ENCODE data around the gene CRACR2A.

Gene CRACR2A

DNA sequence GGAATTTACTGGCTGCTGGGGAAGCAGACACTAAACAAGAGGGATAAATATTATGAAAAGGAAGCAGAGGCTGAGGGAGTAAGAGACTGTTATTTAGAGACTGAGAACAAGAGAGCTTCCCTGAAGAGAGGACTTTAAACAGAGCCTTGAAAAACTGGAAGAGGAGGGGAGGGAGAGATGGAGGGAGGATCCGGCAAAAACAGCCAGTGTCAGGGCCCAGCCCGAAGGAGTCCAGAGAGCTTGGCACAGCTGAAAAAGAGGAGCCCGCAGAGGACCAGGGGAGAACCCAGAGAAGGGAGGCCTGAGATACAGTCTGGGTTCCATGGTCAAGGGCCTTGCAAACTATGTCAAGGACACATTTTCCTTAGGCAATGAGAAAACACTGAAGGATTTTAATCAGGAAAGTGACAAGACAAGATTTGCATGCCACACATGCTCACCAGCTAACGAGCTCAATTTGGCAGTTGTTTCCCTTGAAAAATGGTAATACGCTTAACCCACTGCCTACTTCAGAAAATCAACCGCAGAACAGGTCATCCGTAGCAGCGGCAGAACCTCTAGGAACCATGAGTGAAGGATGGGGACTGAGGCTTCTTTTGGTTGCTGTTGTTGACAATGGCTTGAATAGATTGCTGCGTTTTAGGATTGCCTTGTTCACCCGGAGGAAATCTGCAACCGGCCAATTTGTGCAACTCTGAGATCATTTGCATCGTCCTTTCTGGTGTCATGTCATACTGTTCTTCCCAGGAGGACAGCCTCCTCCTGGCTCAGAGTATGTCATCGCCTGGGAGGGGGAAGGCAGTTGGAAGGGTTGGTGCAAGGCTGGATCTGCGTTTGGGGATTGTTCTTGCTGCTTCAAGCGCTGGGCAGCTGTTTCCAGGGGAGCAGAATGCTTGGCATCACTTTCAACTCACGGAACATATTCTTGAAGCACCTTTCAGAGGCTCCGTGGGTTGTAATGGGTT, 153.7 kb downstream of the CRACR2A start:
- DNase-seq: peak in 1 of 51 donors; percentile 33

DNA sequence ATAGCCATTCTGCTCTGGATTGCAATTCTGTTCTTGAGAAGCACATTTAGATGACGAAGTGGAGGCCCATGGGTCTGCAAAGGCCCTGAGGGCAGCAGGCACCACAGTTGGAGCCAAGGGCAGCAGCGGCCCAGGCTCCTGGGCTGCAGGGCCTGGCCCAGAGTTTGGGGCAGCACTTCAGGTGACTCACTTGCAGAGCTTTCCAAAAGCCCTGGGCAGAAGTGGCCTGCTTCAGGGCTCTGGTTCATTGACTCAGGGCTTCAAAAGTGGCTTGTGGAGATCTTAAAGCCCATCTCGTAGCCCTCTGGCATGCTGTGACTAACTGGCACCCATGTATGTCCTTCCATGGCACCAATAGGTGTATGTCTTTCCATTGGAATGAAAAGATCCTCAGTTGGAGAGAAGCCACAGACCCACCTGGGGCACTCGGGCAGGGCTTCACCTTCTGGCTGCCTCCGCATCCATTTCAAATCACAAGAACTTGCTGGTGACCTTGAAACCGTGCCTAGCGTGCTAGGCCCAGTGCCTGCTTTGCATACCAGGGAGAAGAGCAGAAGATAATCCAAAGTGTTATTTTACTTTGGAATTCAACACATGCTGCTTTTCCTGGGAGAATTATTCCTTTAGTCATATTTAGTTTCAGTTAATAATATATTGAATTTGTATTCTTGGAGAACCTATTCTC, 155.2 kb downstream of the CRACR2A start:
- no peak for DNase-seq

DNA sequence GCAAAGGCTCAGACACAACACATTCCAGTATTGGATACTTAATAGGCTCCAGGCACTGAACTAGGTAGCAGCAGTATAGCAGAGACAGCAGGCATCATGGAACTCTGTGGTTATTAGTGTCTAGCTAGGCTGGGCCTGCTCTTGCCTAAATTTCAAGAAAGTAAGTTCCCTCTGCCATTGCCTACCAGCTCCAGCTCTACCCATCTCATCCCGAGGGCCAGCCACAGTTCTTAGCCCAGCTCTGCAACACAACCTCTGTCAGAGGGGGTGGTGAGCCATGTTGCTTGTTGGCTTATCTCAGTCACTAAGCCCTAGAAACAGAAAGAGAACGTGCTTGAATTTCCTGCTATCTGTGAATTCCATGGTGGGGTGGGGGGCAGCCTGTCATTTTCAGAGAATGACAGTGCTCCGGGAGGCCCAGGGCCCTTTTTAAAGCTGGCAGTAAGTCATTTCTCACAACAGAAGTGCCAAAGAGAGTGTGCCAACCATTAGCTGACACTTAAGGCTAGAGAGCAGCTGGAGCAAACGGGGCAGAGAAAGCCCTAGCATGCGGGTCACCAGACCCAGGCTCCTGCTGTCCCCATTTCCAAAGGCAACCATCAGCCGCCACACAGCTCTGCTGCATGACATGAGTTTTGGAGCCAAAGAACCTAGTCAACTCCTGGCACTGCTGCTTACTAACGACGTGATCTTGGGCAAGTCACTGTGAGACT, 156.1 kb downstream of the CRACR2A start:
- no peak for DNase-seq

DNA sequence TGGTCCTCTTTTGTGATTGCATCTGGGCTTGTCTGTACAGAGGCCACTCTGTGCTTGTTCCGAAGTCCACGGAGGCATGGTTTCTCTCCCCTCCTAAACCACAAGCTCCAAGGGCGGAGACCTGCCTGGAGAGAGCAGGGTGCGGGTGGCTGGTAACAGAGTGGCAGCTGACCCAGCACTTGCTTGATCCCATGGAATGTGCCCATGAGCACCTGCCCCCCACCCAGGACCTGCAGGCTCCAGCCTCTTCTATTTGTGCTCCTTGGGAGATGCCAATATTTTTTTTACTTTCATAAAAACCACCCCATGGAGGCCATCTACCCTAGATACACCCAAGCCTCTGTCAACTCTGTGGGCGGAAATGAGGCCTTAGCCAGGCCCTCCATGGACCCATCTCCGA, 157.2 kb downstream of the CRACR2A start:
- no peak for DNase-seq

DNA sequence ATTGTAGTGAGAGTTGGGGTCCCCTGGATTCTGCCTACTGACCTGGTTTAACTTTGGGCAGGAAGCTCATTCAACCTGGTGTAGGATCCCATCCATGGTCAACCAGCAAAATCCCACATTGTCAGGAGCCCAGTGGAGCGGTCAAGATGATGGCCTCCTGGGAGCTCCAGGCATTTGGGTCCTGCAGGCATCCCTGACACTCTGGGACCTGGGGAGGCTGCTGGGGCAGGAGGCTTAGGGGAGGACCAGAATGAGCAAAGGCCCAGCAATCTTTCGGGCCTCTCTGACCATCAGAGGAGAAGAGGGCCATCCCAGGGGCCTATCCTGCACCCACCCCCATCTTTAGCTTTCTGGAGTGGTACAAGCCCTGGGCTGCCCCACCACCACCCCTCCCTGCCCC, 157.9 kb downstream of the CRACR2A start:
- no peak for DNase-seq

DNA sequence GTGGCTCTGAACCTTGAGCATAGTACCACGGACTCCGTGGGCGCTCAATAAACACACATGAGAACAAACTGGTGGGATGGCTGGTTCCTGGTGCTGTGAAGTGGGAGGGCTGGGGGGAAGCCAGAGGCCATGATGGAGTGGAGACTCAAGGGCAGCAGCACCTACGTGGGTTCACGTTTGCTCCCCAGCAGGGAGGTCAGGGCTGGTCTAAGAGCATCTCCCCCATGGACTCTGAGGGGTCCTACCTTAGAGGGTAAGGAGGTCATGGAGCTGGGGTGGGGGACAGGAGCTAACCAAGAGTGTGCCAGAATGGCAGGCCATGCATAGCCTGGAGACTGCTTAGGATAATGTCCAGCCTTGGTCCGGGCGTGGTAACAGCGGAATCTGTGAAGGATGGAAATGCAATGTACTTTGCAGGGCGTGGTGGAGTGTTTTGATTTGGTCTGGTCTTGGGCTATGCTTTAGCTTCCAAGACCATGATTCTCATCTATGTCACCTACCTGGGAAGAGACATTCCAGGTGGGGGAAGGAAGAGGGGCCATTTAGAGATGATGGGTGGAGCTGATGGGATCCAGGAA, 158.9 kb downstream of the CRACR2A start:
- DNase-seq: no peak

DNA sequence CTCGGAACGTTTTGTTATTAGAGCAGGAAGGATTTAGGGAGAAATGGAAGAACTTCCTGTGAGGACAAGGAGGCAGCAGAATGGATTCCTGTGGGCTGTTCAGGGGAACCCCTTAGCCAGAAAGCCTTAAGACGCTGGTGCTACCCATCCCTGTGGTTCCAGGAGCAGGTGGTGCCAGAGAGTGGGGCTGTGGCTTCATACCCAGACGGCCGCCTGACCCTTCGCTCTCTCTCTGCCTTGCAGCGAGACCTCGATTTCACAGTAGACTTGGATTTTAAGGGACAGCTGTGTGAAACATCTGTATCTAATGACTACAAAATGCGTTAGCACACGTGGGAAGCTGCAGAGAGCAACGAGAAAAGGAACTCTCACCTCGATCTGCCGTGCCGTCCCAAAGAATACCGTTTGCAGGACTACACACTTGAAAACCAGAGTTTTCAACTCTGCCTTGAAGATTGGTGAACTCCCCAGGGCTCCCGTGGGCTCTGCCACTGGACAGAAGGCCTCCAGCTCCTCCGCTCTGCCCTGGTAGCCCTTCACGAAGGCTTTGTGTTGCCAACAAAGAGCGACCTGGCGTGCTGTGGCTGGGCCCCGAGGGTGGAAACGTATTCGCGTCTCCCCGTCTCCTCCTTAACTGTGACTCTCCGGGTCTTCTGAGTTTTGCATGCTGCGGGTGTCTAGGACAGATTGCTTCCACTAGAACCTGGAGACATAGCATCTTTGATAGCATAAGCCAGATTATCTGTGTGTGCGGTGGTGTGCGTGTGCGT, 159.9 kb downstream of the CRACR2A start:
- no peak for DNase-seq

DNA sequence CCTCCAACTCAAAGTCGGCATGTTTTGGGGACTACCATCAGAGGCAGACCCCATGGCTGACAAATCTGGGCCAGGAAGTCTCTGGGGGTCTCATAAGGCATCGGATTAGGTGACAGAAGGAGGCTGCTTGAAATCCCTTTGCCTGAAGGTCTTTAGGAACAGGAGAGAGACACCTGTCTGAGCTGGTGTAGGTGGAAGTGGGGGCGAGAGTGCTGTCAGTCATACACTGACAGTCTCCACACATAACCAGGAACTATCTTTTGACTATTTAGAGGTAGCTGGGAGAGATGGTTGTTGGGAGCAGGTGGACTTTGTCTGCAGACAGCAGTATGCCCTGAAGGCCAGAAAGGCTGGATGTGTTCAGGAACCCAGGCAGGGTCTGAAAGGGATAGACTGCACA, 163.2 kb downstream of the CRACR2A start:
- DNase-seq: no peak

DNA sequence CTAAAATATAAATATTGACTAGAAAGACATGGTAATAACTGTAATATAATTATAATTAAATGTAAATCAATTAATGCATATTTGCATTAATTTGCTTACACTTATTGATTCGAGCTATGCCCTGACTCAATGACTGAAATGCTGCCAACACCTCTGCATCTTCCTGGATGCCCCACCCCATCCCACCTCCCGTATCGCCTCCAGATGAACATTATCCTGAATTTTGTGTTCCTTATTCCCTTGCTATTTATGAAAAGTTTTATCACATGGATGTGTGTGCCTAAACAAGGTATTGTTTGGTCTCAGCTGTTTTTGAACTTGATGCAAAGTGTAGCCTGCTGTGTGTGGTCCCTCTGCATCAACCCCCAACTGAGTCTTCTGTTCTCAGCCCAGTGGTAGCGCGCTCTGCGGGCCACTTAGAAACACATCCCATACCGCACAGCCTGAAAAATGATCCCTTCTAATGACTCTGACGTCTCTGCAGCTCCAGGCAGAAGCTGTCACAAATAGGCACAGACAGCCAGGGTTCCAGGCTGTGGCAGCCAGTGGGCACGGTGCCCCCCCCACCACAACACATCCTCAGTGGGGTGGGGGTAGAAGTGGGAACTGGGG, 165.4 kb downstream of the CRACR2A start:
- no peak for DNase-seq

DNA sequence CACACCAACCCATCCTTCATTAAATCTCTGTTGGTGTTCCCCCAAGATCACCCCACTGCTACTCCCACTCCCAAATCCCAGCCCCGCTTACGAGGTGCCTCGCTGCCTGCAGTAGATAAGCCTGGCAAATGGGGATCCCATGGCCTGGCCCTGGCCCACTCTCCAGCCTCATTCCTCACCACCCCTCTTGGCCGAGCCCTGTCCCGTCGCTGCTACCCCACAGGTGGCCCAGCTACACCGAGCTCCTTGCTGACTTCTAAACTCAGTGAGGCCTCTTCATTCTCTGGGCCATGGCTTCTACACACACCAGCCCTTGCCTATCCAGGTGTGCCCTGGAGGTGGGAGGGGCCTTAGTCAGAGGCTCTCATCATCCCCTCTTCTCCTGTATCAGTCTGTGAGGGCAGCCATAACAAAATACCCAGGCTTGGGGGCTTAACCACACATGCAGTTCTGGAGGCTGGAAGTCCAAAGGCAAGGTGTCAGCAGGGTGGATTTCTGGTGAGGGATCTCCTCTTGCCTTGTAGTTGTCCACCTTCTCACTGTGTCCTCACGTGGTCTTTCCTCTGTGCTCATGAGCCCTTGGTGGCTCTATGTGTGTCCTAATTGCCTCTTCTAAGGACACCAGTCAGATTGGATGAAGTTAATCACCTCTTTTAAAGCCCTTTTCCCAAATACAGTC, 169.1 kb downstream of the CRACR2A start:
- DNase-seq: no peak

DNA sequence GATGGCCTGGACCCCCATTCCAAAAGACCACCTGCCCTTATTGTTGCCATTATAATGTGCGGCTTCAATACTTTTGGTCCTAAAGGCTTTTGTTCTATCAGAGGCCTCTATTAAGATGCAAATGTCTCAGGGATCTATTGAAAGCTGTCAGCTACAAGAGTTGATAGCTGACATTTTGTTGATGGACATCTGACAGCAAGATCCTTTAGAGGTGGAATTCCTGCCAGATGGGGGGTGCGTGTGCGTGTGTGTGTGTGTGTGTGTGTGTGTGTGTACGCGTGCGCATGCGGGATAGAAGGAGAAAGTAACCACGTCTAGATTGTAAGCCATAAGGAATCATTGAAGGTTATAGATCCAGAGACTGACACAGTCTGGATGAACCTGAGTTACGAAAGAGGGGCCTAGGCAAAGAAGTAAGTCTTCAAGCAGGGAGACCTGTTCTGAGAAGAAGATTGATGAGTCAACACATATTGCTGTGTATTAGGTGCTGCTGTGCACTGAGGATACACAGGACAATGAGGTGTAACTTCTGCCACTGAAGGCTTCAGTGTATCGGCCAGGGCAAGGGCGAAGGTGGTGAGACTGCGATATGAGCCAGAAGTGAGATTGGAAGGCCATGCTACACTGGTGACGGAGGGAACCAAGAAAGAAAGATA, 172.7 kb downstream of the CRACR2A start:
- no peak for DNase-seq

DNA sequence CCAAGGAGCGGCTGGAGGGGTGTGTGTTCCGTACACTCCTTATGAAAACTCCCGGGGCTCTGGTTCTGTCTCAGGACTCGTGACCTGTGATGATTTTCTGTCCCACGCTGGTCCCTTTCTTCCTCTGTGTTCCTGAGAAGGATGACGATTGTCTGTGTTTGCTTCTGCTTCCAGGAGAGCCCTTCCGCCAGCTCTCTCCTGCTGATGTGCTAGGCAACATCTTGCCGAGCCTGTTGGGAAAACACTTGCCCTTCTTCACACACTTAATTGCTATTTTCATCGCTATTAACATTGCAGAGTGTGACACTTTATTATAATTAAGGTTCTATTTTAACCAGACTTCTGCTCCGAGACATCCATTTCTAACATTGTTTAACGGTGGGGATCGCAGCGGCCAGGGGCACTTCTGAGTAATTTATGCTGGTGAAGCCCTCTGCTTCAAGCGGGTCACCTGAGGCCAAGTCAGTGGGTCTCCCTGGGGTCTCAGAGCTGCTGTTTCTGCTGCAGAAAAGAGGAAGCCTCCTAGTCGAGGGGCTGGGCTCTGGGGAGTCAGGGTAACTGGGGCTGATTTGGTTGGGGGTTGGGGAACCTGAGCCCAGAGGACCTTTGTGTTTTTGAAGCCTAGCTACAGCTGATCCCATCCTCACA, 173.3 kb downstream of the CRACR2A start:
- no peak for DNase-seq

DNA sequence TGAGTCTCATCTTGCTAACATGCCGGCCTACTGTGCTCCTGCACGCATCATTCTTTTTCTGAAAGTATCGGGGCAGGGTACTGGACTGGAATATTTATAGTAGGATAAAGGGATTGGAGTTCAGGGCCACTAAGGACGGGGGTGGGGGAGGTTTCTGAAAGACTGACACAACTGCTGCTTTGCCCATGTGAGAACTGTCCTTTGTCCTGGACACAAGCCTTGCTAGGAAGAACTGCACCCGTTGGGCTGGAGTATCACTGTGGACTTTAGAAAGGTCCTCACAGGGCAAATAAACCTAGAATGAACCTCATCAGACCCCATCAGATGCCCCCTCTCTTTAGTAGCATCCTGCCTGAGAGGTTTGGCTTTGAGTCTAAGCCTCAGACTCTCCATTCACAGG, 174.4 kb downstream of the CRACR2A start:
- DNase-seq: no peak

DNA sequence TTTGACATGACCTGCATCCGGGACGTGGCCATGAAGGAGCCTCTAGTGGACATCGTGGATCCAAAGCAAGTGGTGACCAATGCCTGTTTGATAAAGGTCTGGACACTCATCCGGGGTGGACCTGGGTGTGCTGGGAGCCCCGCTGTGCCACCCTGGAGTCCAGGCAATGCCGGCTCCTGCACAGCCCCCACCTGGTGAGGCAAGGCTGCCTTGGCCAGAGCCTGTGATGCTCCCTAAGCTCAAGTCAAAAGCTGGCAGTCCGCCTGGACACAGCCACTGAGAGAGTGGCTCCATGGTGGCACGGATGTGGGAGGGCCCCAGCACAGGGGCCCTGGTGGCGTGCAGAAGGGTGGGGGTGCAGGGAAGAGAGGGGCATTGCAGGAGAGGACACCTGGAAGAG, 176.0 kb downstream of the CRACR2A start:
- DNase-seq: no peak

DNA sequence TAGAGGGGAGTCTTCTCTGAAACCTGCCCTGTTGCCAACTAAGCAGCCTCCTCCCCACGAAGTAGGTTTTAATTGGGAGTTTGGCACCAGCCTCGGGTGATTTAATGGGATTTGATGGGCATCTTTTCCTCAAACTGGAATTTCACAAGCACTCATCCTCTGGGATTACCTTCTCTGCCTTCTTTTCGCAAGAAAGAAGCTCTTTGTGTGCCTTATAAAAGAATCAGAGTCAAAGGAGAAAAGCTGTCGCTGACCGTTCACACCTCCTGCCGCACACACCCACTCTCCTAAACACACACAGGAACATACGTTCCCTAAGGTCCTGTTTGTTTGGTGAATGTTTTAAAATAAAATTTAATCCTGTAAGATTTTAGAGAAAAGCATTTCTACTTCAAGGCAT, 177.9 kb downstream of the CRACR2A start:
- DNase-seq: no peak

DNA sequence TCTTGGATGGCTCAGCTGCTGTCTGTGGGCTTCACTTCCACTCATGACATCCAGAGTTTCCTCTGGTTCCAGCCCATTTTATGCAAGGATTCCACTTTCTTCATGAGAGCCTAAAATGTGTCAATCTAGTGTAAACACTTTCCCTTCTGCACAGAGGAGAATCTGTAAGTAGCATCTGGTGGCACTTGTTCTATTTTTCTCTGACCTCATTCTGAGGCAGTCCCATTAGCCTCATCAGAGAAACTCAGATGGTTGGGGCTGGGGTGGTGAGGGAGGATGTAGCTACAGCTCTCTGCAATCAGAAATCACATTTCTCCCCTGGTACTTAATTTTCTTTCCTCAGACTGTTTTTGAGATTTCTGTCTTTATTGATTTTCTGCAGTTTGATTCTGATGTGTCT, 180.3 kb downstream of the CRACR2A start:
- no peak for DNase-seq

DNA sequence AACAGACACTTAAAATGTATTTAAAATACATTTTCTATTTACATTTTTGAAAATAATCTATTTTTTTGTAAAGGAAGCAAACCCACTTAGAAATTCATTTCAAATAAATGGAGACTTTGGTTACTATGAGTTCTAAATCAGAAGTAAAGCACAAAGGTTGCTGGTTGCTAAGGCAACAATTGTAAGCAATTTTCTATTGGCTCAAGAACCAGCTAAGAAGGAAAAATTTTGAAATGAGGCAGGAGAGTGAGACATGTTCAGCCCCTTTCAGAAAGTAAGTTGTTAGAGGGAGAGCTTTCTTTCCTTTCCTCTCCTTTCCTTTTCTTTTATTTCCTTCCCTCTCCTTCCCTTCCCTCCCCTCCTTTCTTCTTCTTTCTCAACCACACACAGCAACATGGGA, 181.2 kb downstream of the CRACR2A start:
- DNase-seq: no peak

DNA sequence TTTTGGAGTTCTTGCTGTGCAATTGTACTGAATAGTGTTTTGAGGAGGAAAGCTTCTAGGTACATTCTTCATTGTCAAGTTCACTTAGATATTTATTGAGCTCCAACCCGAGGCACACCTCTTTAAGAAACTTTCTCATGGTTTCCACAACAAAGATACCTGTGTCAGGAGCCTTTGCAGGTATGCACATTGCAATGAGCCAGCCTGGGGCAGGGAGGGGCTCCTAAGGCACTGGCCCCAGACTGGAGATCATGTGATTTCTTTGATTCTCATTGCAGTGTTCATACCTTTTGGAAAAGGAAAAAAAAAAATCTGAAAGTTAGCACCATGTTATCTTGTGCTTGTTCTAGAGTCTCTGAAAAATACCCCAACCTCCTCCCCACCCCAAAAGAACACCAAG, 181.6 kb downstream of the CRACR2A start:
- DNase-seq: no peak

DNA sequence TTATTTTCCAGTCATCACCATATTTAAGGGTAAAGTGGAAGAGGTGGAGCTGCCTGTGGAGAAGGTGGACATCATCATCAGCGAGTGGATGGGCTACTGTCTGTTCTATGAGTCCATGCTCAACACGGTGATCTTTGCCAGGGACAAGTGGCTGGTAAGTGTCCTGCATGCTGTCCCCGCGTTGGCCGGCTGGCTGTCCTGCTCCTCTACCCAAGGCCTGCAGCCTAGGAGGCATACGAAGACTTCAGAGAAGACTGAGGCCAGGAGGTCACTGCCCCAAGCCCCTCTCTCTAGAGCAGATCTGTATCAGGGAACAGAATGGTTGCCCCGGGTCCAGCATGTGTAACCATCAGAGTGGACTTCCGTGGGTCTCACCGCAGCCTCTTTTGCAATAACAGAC, 184.2 kb downstream of the CRACR2A start:
- DNase-seq: no peak
